ENCODE results near the gene SEC16A.

Gene SEC16A

GRCh38 chr9:136502196-136502595 lies 19.4 kb upstream of the SEC16A start:
- DNase-seq (ENCODE audit: low read depth, low spot score), result no peak

GRCh38 chr9:136501686-136502085 lies 18.8 kb upstream of the SEC16A start:
- no peak for DNase-seq (ENCODE audit: low read depth, low spot score)

- DNase-seq (ENCODE audit: low read depth, low spot score), result no peak
Observed at GRCh38 chr9:136499935-136500910, 17.4 kb upstream of the SEC16A start.

- no peak for DNase-seq (ENCODE audit: low read depth, low spot score)
Observed at GRCh38 chr9:136499071-136499934, 16.5 kb upstream of the SEC16A start.

- no peak for DNase-seq (ENCODE audit: low read depth, low spot score)
Observed at GRCh38 chr9:136497916-136498695, 15.3 kb upstream of the SEC16A start.

- DNase-seq (ENCODE audit: low read depth, low spot score), result no peak
Observed at GRCh38 chr9:136496801-136497620, 14.2 kb upstream of the SEC16A start.

GRCh38 chr9:136496181-136496580 lies 13.3 kb upstream of the SEC16A start:
- no peak for DNase-seq (ENCODE audit: low read depth, low spot score)

GRCh38 chr9:136495238-136495800 lies 12.5 kb upstream of the SEC16A start:
- DNase-seq (ENCODE audit: low read depth, low spot score), result no peak

- DNase-seq (ENCODE audit: low read depth, low spot score), result no peak
Observed at GRCh38 chr9:136494531-136495215, 11.8 kb upstream of the SEC16A start.

- DNase-seq (ENCODE audit: low read depth, low spot score), result no peak
Observed at GRCh38 chr9:136494012-136494411, 11.2 kb upstream of the SEC16A start.

- DNase-seq (ENCODE audit: low read depth, low spot score), result no peak
Observed at GRCh38 chr9:136493567-136493971, 10.7 kb upstream of the SEC16A start.

- DNase-seq (ENCODE audit: low read depth, low spot score), result no peak
Observed at GRCh38 chr9:136492978-136493522, 10.2 kb upstream of the SEC16A start.

GRCh38 chr9:136489731-136490130 lies 6.9 kb upstream of the SEC16A start:
- DNase-seq (ENCODE audit: low read depth, low spot score), result no peak

- peak; percentile 49 for DNase-seq (ENCODE audit: low read depth, low spot score)
Observed at GRCh38 chr9:136488247-136489214, 5.7 kb upstream of the SEC16A start.

- DNase-seq (ENCODE audit: low read depth, low spot score), result no peak
Observed at GRCh38 chr9:136487672-136488071, 4.8 kb upstream of the SEC16A start.

GRCh38 chr9:136486823-136487620 lies 4.2 kb upstream of the SEC16A start:
- no peak for DNase-seq (ENCODE audit: low read depth, low spot score)

GRCh38 chr9:136486131-136486530 lies 3.3 kb upstream of the SEC16A start:
- no peak for DNase-seq (ENCODE audit: low read depth, low spot score)
